Fibroblast of lung (primary cell): ENCODE measurements around the gene TBC1D3C.
"Not testable (repeated sequence)": the region's sequence is repeated elsewhere in the genome, so short reads cannot be mapped to it uniquely, and the experiment has no call there.

Experiments used
- CTCF ChIP-seq, 2 donors: IDR thresholded peaks in 1 of 2; conservative IDR thresholded peaks in 1 of 2; 1 replicate in 1 of 2; 2 replicates in 1 of 2; pipeline ENCODE4 v1.5.1; 2011 to 2012; ENCODE audit warnings: low read length in 2 of 2, control low read depth in 1 of 2, inconsistent platforms in 1 of 2, low read depth in 1 of 2, mild to moderate bottlenecking in 1 of 2
- EZH2 ChIP-seq: IDR thresholded peaks from 2 replicates; pipeline ENCODE4 v1.5.1; 2012; ENCODE audit warnings: low read length, control low read depth, mild to moderate bottlenecking; ENCODE audit errors: missing control alignments

- TF ChIP-seq CTCF (conservative IDR thresholded peaks at IDR 0.05 in 1 of 2, IDR thresholded peaks at IDR 0.05 in 1 of 2; ENCODE audit: low read depth in 1 of 2, low read length in 2 of 2); EZH2: not testable (repeated sequence)
These were observed at the start of gene TBC1D3C for GRCh38 chr17:38068534-38068933.
